ENCODE results near the gene GNA12.

- TF ChIP-seq TCF12 (IDR thresholded peaks at IDR 0.05; ENCODE audit: low read depth) (no peak), ZBTB7A (IDR thresholded peaks at IDR 0.05; ENCODE audit: low read depth) (no peak), FOXM1 (IDR thresholded peaks at IDR 0.05; ENCODE audit: borderline replicate concordance, low read depth) (no peak), EP300 (IDR thresholded peaks at IDR 0.05; ENCODE audit: borderline replicate concordance) (no peak), TAF1 (IDR thresholded peaks at IDR 0.05; ENCODE audit: low read depth) (no peak), REST (IDR thresholded peaks at IDR 0.05; ENCODE audit: low read depth) (no peak), RAD21 (IDR thresholded peaks at IDR 0.05; ENCODE audit: low read depth) (no peak), TEAD4 (IDR thresholded peaks at IDR 0.05) (no peak), NFIC (IDR thresholded peaks at IDR 0.05) (no peak), CREB1 (IDR thresholded peaks at IDR 0.05; ENCODE audit: low read depth) (no peak)
- TF ChIP-seq, protein P1, sequence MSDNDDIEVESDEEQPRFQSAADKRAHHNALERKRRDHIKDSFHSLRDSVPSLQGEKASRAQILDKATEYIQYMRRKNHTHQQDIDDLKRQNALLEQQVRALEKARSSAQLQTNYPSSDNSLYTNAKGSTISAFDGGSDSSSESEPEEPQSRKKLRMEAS (IDR thresholded peaks at IDR 0.05): no peak
- TF ChIP-seq, protein P2, sequence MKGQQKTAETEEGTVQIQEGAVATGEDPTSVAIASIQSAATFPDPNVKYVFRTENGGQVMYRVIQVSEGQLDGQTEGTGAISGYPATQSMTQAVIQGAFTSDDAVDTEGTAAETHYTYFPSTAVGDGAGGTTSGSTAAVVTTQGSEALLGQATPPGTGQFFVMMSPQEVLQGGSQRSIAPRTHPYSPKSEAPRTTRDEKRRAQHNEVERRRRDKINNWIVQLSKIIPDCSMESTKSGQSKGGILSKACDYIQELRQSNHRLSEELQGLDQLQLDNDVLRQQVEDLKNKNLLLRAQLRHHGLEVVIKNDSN (IDR thresholded peaks at IDR 0.05): no peak
These were observed 42.0 kb downstream of the GNA12 start for GRCh38 chr7:2802101-2802500.

Data from Ishikawa (cell line).